Measurements from ENCODE around the gene BCR. TPM values are rescaled to one million over a fixed set of nuclear protein-coding genes. Genes with fewer than 3 reads are reported as not detected.

The BCR gene
- total and polyA plus RNA-seq, 2 donors (not counting 1 experiment from before 2014, with no cell fraction given): 30.2 to 46.4 TPM

- TF ChIP-seq EZH2 (IDR thresholded peaks at IDR 0.05; ENCODE audit: borderline replicate concordance, insufficient read depth, low read depth, low read length, poor library complexity, severe bottlenecking) (no peak), CTCF (IDR thresholded peaks at IDR 0.05) (no peak)
- no peak overlapping the region for H3K4me2 ChIP-seq (replicated peaks; ENCODE audit: low read depth, low read length, poor library complexity, severe bottlenecking)
- no peaks in the 10 kb centered on the region for H3K9me3 ChIP-seq (ENCODE audit: control extremely low read depth in 1 of 3, control insufficient read depth in 2 of 3, insufficient read depth in 1 of 3, low read length in 2 of 3)
- no peak for ATAC-seq (ENCODE audit: low read depth)
- ChIA-PET CTCF (interaction anchor here (0.9 to 2.4 kb wide), 2 partner anchors 20 to 196 kb away, joined by 3 to 8 read pairs; no protein-coding TSS in a partner anchor), POLR2A (no interaction called here)
- no peaks in the 10 kb centered on the region for H3K36me3 ChIP-seq (replicated peaks in 1 of 2; ENCODE audit: control extremely low read depth in 1 of 2, control insufficient read depth in 1 of 2, extremely low read depth in 1 of 2, insufficient read depth in 2 of 2, low read length in 1 of 2)
- Mint-ChIP-seq H3K4me3 (no peak overlapping the region), H3K9me3 (ENCODE audit: insufficient read depth) (no peaks in the 10 kb centered on the region), H3K27me3 (no peaks in the 10 kb centered on the region), H3K4me1 (peaks cover 25% of the 10 kb centered on the region), H3K27ac (no peak overlapping the region)
- H3K4me3 ChIP-seq (ENCODE audit: control extremely low read depth in 1 of 5, extremely low read depth in 1 of 5, insufficient read depth in 1 of 5, low read depth in 2 of 5, low read length in 4 of 5): no peak overlapping the region
- H3K27me3 ChIP-seq (replicated peaks in 1 of 4; ENCODE audit: control extremely low read depth in 1 of 4, control insufficient read depth in 3 of 4, insufficient read depth in 4 of 4, low read length in 3 of 4): no peaks in the 10 kb centered on the region
- H3K9ac ChIP-seq (ENCODE audit: low read length): no peak overlapping the region
- H4K20me1 ChIP-seq (ENCODE audit: control insufficient read depth, insufficient read depth, low read length, poor library complexity, severe bottlenecking): no peaks in the 10 kb centered on the region
- no peak for DNase-seq
- 92% methylated on average over 3 of the region's 3 CpGs for WGBS (ENCODE audit: insufficient coverage)
- no peaks in the 10 kb centered on the region for H3K79me2 ChIP-seq (ENCODE audit: control insufficient read depth, insufficient read depth, low read length)
- intact Hi-C loops (cut with micrococcal nuclease): no loop called here
- H2AFZ ChIP-seq (ENCODE audit: insufficient read depth, low read depth, low read length, poor library complexity, severe bottlenecking): no peak overlapping the region
- H3K27ac ChIP-seq (ENCODE audit: low read length in 2 of 2): no peak overlapping the region
- H3K4me1 ChIP-seq (ENCODE audit: control insufficient read depth in 2 of 2, insufficient read depth in 2 of 2, low read length in 2 of 2): peaks cover 16 to 23% of the 10 kb centered on the region in 2 donors
Observed at GRCh38 chr22:23155143-23155542, 25.2 kb upstream of the BCR start.

GRCh38 chr22:23155831-23156230 is 24.5 kb upstream of the BCR start:
- no peaks in the 10 kb centered on the region for H3K36me3 ChIP-seq (replicated peaks in 1 of 2; ENCODE audit: control extremely low read depth in 1 of 2, control insufficient read depth in 1 of 2, extremely low read depth in 1 of 2, insufficient read depth in 2 of 2, low read length in 1 of 2)
- no peak overlapping the region for H3K27ac Mint-ChIP-seq
- H3K27me3 ChIP-seq (replicated peaks in 1 of 4; ENCODE audit: control extremely low read depth in 1 of 4, control insufficient read depth in 3 of 4, insufficient read depth in 4 of 4, low read length in 3 of 4): no peaks in the 10 kb centered on the region
- no peaks in the 10 kb centered on the region for H3K27me3 Mint-ChIP-seq
- no peak for ATAC-seq (ENCODE audit: low read depth)
- TF ChIP-seq EZH2 (IDR thresholded peaks at IDR 0.05; ENCODE audit: borderline replicate concordance, insufficient read depth, low read depth, low read length, poor library complexity, severe bottlenecking): no peak
- TF ChIP-seq CTCF (IDR thresholded peaks at IDR 0.05): no peak
- H2AFZ ChIP-seq (ENCODE audit: insufficient read depth, low read depth, low read length, poor library complexity, severe bottlenecking): no peak overlapping the region
- peaks cover 16 to 23% of the 10 kb centered on the region in 2 donors for H3K4me1 ChIP-seq (ENCODE audit: control insufficient read depth in 2 of 2, insufficient read depth in 2 of 2, low read length in 2 of 2)
- H3K4me1 Mint-ChIP-seq: peaks cover 20% of the 10 kb centered on the region
- no peak overlapping the region for H3K4me2 ChIP-seq (replicated peaks; ENCODE audit: low read depth, low read length, poor library complexity, severe bottlenecking)
- H3K27ac ChIP-seq (ENCODE audit: low read length in 2 of 2): no peak overlapping the region
- 98% methylated on average over 9 of the region's 9 CpGs for WGBS (ENCODE audit: insufficient coverage)
- no peaks in the 10 kb centered on the region for H3K9me3 ChIP-seq (ENCODE audit: control extremely low read depth in 1 of 3, control insufficient read depth in 2 of 3, insufficient read depth in 1 of 3, low read length in 2 of 3)
- no peaks in the 10 kb centered on the region for H4K20me1 ChIP-seq (ENCODE audit: control insufficient read depth, insufficient read depth, low read length, poor library complexity, severe bottlenecking)
- intact Hi-C loops (cut with micrococcal nuclease): no loop called here
- POLR2A ChIA-PET: no interaction called here
- no peak overlapping the region for H3K9ac ChIP-seq (ENCODE audit: low read length)
- no peak overlapping the region for H3K4me3 Mint-ChIP-seq
- no peak for DNase-seq
- H3K4me3 ChIP-seq (ENCODE audit: control extremely low read depth in 1 of 5, extremely low read depth in 1 of 5, insufficient read depth in 1 of 5, low read depth in 2 of 5, low read length in 4 of 5): no peak overlapping the region
- CTCF ChIA-PET: interaction anchor here (0.9 to 2.4 kb wide), 3 partner anchors 17 to 197 kb away, joined by 3 to 8 read pairs (median 4); no protein-coding TSS in a partner anchor
- no peaks in the 10 kb centered on the region for H3K9me3 Mint-ChIP-seq (ENCODE audit: insufficient read depth)
- H3K79me2 ChIP-seq (ENCODE audit: control insufficient read depth, insufficient read depth, low read length): no peaks in the 10 kb centered on the region

Measured in B cell (primary cell).